Choroid plexus epithelial cell (primary cell): ENCODE measurements around the gene CCL21.
A peak's percentile ranks its signal among the peaks of the same experiment; 100 is the strongest.

Experiments
- DNase-seq: peaks from one replicate; pipeline ENCODE4 v3.0.0-alpha.2; 2010; ENCODE audit warnings: low read depth
- H3K4me3 ChIP-seq: 2 replicates; pipeline ENCODE4 v1.5.1; 2011; ENCODE audit warnings: low read depth, mild to moderate bottlenecking, control low read depth, low read length, moderate library complexity
- CTCF ChIP-seq: conservative IDR thresholded peaks from 2 replicates; pipeline ENCODE4 v1.5.1; 2011; ENCODE audit warnings: low read depth, mild to moderate bottlenecking, control low read depth, inconsistent platforms, low read length, moderate library complexity

Gene CCL21

GRCh38 chr9:34671307-34671706 is 38.6 kb downstream of the CCL21 start:
- no peak overlapping the region for H3K4me3 ChIP-seq
- no peak for DNase-seq
- no peak for TF ChIP-seq CTCF

- TF ChIP-seq CTCF = no peak
- no peak overlapping the region for H3K4me3 ChIP-seq
- no peak for DNase-seq
These were observed 40.0 kb downstream of the CCL21 start for GRCh38 chr9:34669809-34670562.

- peak overlapping the region; percentile 72 for H3K4me3 ChIP-seq
- peak; percentile 97 for DNase-seq
- TF ChIP-seq CTCF = no peak
These were observed 44.3 kb downstream of the CCL21 start for GRCh38 chr9:34665381-34666250.

- no peak for TF ChIP-seq CTCF
- H3K4me3 ChIP-seq = peak overlapping the region; percentile 72
- DNase-seq = no peak
These were observed 44.9 kb downstream of the CCL21 start for GRCh38 chr9:34665067-34665380.

GRCh38 chr9:34664281-34665066 is 45.5 kb downstream of the CCL21 start:
- DNase-seq = peak; percentile 80
- peak; percentile 89 for TF ChIP-seq CTCF
- peak overlapping the region; percentile 72 for H3K4me3 ChIP-seq

GRCh38 chr9:34663303-34663605 is 46.7 kb downstream of the CCL21 start:
- TF ChIP-seq CTCF = no peak
- no peak for DNase-seq
- no peak overlapping the region for H3K4me3 ChIP-seq
